Mucosa of descending colon (tissue), 3 donors: ENCODE measurements around the gene ERICH6. TPM values are rescaled to one million over a fixed set of nuclear protein-coding genes. Genes with fewer than 3 reads are reported as not detected.

Experiments used
- ATAC-seq: fragments of 200-7000 bp; cut with Tn5 transposase; one replicate; pipeline ENCODE4 v1.9.1; 2020; ENCODE audit warnings: mild to moderate bottlenecking, moderate library complexity
- DNase-seq, 3 donors: peaks; one replicate each; pipeline ENCODE4 v3.0.0-alpha.2; 2020
- H3K36me3 ChIP-seq: fragments of 200-600 bp; one replicate; pipeline ENCODE4 v1.8.0; 2021; ENCODE audit warnings: low read depth, mild to moderate bottlenecking
- H3K4me1 ChIP-seq: fragments of 200-600 bp; one replicate; pipeline ENCODE4 v1.8.0; 2021; ENCODE audit warnings: low read depth, mild to moderate bottlenecking
- H3K4me3 ChIP-seq: fragments of 200-600 bp; one replicate; pipeline ENCODE4 v1.8.0; 2021; ENCODE audit warnings: mild to moderate bottlenecking
- H3K9me3 ChIP-seq: fragments of 200-600 bp; one replicate; pipeline ENCODE4 v1.8.0; 2021; ENCODE audit warnings: mild to moderate bottlenecking
- intact Hi-C, 2 donors: fragments of 100-400 bp; cut with DNase I in 1 of 2; cut with micrococcal nuclease in 1 of 2; formaldehyde crosslinking; loops; one replicate each; pipeline versions ENCODE4 v1.11.0 to v1.11.1; 2022; cut with DNase I, micrococcal nuclease
- total RNA-seq, 3 donors: library from RNA; stranded (reverse); fragmentation: NEBNext Ultra II Directional in 2 of 3; extraction: Animal tissue kit (Norgen Biotek cat#: 25700) in 2 of 3; gene quantifications; one replicate each; pipeline versions ENCODE4 v1.2.1 to v1.2.4, GENCODE V29; 2021 to 2023
- TF ChIP-seq, protein P1 (sequence below): fragments of 200-600 bp; IDR thresholded peaks from one replicate; pipeline ENCODE4 v1.8.0; 2022; ENCODE audit warnings: antibody characterized with exemption, mild to moderate bottlenecking
- donor health status: DM: no; HTN: no; CAD: no; lungs with moderate emphysema.
- donor health status: DM: no; HTN: no; CAD: no.
- donor health status: DM: no; HTN: yes; CAD: no.

The ERICH6 gene
- total RNA-seq, 3 donors from 2014 or later = not detected

DNA sequence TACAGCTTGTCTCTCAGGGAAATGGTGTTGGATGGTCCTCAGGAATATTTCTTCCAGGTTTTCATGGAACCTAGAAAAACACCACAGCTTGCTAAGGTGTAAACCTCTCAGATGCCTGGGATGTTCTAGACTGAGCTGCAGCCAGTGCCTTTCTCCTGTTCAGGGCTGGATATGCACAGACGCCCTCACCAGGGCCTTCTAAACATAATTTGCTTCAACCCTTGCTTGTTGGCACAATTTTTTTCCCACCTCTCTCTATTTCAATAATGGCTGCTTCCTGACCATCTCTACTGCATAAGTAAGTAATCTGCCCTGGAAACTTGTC lies 31.0 kb upstream of the ERICH6 start:
- DNase-seq (no peak), ATAC-seq (no peak)
- TF ChIP-seq, protein P1, sequence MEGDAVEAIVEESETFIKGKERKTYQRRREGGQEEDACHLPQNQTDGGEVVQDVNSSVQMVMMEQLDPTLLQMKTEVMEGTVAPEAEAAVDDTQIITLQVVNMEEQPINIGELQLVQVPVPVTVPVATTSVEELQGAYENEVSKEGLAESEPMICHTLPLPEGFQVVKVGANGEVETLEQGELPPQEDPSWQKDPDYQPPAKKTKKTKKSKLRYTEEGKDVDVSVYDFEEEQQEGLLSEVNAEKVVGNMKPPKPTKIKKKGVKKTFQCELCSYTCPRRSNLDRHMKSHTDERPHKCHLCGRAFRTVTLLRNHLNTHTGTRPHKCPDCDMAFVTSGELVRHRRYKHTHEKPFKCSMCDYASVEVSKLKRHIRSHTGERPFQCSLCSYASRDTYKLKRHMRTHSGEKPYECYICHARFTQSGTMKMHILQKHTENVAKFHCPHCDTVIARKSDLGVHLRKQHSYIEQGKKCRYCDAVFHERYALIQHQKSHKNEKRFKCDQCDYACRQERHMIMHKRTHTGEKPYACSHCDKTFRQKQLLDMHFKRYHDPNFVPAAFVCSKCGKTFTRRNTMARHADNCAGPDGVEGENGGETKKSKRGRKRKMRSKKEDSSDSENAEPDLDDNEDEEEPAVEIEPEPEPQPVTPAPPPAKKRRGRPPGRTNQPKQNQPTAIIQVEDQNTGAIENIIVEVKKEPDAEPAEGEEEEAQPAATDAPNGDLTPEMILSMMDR = no peak
- H3K4me3 ChIP-seq = no peak overlapping the region
- H3K36me3 ChIP-seq = no peaks in the 10 kb centered on the region
- H3K9me3 ChIP-seq = no peaks in the 10 kb centered on the region
- intact Hi-C loops = no loop called here
- H3K4me1 ChIP-seq = peaks cover under 1% of the 10 kb centered on the region

DNA sequence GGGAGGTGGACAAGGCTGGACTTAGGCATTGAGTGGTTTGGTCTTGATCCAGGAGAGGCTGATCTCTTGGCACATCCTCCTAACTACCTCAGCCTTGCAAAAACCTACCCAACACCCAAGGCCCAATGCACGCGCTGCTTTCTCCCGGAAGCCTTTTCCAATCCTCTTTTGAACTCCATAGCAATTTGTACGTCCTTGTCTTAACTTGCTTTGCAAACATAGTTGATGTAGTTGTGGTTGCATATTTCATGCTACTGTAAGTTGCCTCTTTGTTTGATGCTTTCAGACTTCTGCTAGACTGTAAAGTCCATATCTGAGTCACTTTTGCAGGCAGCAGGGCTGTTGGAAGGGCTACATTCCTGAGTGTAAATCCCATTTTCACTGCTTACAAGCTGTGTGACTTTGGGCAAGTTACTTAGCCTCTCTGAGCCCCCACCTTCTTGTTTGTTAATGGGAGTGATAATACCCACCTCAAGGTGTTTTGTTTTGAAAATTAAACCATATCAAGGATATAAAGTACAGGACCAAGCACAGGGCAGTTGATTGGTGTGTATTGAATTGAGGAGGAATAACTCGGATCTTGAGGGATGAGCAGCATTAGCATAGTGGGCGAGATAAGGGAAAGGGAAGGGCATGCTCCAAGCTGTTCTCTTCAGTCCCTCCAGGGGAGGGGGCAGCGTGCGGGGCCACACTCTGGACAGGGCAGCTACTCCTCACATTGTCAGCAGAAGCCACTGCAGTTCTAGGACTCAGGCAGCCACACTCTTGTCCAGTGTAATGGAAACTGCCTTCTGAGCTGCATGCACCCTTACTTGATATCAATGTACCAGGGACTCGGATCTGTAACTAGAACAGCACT lies 30.4 kb upstream of the ERICH6 start:
- TF ChIP-seq, protein P1 = no peak
- no peaks in the 10 kb centered on the region for H3K36me3 ChIP-seq
- DNase-seq = no peak
- H3K9me3 ChIP-seq = no peaks in the 10 kb centered on the region
- intact Hi-C loops = no loop called here
- H3K4me1 ChIP-seq = no peaks in the 10 kb centered on the region
- no peak for ATAC-seq
- H3K4me3 ChIP-seq = no peak overlapping the region

DNA sequence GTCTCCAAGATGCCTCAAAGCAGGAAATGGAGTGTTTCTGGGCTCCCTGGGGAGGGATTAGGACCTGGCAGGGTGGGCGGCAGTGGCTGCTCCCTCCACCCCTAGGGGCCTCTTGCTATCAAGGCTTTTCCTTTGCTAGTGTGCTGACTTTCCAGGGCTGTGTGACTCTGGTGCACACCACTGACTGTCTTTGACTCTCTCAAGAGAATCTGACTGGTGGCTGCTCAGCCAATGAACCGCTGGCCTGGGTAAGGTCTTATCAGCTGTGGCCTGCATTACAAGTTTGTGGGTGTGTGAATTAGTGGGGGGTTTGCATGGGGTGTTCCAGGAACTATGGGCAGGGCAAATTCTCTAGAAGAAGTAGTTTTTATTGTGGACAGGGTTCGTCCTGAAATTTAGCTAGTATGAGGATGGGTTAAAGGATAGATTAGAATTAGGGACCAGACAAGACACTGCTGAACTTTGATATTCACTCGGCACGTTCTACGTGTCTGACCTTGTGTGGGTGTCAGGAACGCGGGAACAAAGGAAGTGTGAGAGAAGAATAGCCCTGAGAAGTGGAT lies 29.7 kb upstream of the ERICH6 start:
- no peaks in the 10 kb centered on the region for H3K36me3 ChIP-seq
- no peak for DNase-seq
- TF ChIP-seq, protein P1 = no peak
- ATAC-seq = no peak
- H3K4me3 ChIP-seq = no peak overlapping the region
- no peaks in the 10 kb centered on the region for H3K9me3 ChIP-seq
- intact Hi-C loops = no loop called here
- H3K4me1 ChIP-seq = no peaks in the 10 kb centered on the region

DNA sequence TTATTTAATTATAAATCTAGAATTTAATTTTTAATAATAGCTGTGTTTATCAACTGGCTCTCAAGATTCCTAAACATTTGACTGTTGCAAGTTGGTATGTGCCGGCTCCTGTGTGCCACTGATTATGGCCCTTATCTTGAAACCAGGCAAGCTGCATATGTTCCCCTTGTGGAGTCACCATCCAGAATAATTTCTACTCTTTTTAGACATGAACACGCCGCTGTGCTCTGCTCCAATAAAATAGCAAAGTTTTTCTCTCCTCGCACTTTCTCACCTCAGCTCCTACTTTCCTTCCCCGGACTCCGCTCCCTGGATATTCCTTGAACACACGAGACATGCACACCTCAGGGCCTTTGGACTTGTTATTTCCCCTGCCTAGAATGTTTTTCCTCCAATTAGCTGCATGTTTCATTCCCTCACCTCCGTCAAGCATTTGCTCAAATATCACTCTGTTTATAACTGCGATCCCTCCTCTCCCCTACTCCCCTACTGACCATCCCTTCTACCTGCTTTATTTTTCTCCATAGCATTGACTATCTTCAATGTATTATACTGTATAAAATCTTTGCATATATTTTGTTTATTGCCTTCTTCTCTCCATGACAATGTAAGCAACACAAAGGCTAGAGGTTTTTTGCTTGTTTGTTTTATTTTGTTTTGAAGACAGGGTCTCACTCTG lies 26.1 kb upstream of the ERICH6 start:
- ATAC-seq = no peak
- peaks cover 13% of the 10 kb centered on the region for H3K4me1 ChIP-seq

DNA sequence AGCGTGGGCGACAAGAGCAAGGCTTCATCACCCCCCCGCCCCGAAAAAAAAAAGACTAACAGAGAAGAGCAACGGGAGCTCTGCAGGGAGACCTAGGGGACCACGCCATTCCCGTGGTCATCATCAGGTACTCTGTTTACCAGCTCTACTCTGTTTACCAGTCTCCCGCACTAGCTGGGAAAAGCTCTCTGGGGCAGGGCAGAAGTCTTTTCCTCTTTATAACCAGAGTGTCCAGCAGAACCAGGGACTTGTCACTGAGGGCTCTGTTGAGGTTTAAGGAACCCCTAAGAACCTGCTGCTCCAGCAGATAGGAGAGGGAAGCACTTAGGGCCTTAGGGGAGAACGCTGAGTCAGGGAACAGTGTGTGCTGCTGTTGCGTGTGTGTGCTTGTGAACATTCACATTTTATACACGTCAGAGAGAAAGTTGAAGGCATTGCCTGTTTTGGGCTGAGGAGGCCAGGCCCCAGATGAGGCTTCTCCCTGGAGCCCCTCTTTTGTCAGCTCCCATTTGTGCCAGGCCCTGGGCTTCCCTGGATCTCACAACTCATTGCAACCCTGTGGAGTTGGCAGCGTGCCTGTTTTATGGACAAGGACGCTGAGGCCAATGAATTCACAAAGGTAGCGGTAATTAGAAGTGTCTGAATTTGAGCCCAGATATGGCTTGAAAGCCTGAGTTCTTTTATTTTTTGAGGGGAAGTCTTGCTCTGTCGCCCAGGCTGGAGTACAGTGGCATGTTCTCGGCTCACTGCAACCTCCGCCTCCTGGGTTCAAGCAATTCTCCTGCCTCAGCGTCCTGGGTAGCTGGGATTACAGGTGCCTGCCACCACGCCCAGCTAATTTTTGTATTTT lies 24.2 kb upstream of the ERICH6 start:
- Histone ChIP-seq H3K36me3 (no peaks in the 10 kb centered on the region), H3K4me1 (peaks cover 14% of the 10 kb centered on the region), H3K4me3 (no peak overlapping the region), H3K9me3 (no peaks in the 10 kb centered on the region)
- peak in 1 of 3 donors; percentile 44 for DNase-seq
- ATAC-seq = peak; percentile 19
- intact Hi-C loops = no loop called here
- TF ChIP-seq, protein P1 = no peak

More for the DNA sequence above, 26.1 kb upstream of the ERICH6 start:
- no peak for DNase-seq
- TF ChIP-seq, protein P1 = no peak
- intact Hi-C loops = no loop called here
- no peak overlapping the region for H3K4me3 ChIP-seq
- no peaks in the 10 kb centered on the region for H3K9me3 ChIP-seq
- H3K36me3 ChIP-seq = no peaks in the 10 kb centered on the region
